Measurements from ENCODE around the gene ATAD2B. TPM values are rescaled to one million over a fixed set of nuclear protein-coding genes. Genes with fewer than 3 reads are reported as not detected.

ATAD2B gene
- total and polyA plus RNA-seq, 12 donors: 3.4 to 26.7 (median 13.8) TPM

DNA sequence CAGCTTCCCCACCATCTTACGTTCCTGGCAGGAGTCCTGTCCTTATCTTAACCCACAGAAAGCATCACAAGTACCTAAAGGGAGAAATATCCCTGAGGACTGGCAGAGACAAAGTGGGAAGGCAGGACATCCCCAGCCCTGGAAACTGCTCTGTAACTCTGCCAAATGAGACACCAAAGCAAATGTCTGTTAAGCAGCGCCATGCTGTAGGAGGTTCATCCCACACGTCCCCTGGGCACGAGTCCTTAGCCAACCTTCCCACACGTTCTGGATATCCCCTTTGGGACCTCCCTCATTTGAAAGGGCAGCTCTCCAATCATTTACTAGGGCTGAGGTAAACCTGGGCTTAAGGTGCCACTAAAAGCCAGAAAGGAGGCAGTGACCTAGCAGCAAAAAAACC, 207.2 kb downstream of the ATAD2B start:
- no peaks in the 10 kb centered on the region for H3K36me3 ChIP-seq (replicated peaks in 1 of 2)
- no peak overlapping the region for H3K27ac ChIP-seq
- peaks cover 0 to 10% (median 0%) of the 10 kb centered on the region in 3 donors for H3K9me3 ChIP-seq (replicated peaks in 1 of 3)
- H3K4me3 ChIP-seq: no peak overlapping the region
- no peak for TF ChIP-seq POLR2A (IDR thresholded peaks at IDR 0.05)
- no peak for TF ChIP-seq CTCF (IDR thresholded peaks at IDR 0.05)
- H3K27me3 ChIP-seq: no peaks in the 10 kb centered on the region
- 88 to 93% (median 90%) methylated on average over 5 of the region's 5 CpGs for WGBS, 4 donors
- H3K4me1 ChIP-seq (replicated peaks in 1 of 2): no peaks in the 10 kb centered on the region
- intact Hi-C loops (cut with DNase I): no loop called here
- DNase-seq: no peak

DNA sequence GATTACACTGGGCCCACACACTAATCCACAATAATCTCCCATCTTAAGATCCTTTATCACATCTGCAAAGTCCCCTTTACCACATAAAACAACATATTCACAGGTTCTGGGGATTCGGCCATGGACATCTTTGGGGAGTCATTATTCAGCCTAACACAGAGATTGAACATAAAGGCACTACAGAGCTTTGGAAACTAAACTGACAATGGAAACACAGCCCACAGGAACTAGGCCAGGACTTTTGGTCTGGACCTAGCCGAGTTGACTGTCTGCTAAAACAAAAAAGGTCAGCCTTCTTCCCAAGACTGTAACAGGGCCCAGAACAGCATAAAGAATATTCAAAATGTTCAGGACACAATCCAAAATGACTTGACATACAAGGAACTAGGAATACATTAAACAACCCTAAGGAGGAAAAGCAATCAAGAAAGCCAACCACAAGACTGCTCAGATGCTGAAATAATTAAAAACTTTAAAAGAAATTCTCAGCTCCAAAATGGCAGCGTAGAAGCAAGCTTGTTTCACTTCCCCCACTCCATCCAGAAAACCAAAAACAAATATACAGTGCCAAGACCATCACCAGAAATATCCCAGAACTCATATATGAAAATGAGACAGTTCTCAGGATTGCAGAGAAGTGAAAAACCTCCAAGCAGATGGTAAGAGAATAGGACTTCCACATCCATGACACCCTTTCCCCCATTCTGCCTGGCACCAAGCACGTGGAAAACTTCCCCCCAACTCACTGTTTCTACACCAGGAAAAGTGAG, 207.8 kb downstream of the ATAD2B start:
- Histone ChIP-seq H3K9me3 (replicated peaks in 1 of 3) (peaks cover 0 to 10% (median 0%) of the 10 kb centered on the region in 3 donors), H3K4me1 (replicated peaks in 1 of 2) (no peaks in the 10 kb centered on the region), H3K27ac (no peak overlapping the region), H3K36me3 (replicated peaks in 1 of 2) (no peaks in the 10 kb centered on the region), H3K27me3 (no peaks in the 10 kb centered on the region), H3K4me3 (no peak overlapping the region)
- WGBS, 4 donors: 86 to 96% (median 92%) methylated on average over 4 of the region's 4 CpGs
- no peak for TF ChIP-seq POLR2A (IDR thresholded peaks at IDR 0.05)
- DNase-seq: no peak
- intact Hi-C loops (cut with DNase I): no loop called here

DNA sequence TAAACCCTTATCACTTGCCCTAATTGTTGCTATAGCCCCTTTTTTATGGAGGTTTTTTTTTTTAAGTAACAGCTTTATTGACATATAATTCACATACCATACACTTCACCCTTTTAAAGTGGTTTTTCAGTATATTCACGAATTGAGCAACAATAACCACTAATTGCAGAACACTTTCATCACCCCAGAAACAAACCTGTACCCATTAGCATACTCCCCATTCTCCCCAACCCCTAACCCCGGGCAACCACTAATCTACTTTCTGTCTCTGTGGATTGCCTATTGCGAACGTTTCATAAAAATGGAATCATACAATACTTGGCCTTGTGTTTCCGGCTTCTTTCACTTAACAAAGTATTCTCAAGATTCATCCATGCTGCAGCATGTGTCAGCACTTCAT, 213.6 kb downstream of the ATAD2B start:
- TF ChIP-seq CTCF (IDR thresholded peaks at IDR 0.05) (no peak), POLR2A (IDR thresholded peaks at IDR 0.05) (no peak)
- Histone ChIP-seq H3K36me3 (replicated peaks in 1 of 2) (peaks cover 0 to 3% of the 10 kb centered on the region in 2 donors), H3K27me3 (no peaks in the 10 kb centered on the region), H3K9me3 (replicated peaks in 1 of 3) (no peaks in the 10 kb centered on the region), H3K27ac (no peak overlapping the region), H3K4me1 (replicated peaks in 1 of 2) (peaks cover 0 to 11% of the 10 kb centered on the region in 2 donors), H3K4me3 (no peak overlapping the region)
- WGBS, 4 donors: 77 to 87% (median 84%) methylated on average over 5 of the region's 5 CpGs
- intact Hi-C loops (cut with DNase I): no loop called here
- DNase-seq: no peak

DNA sequence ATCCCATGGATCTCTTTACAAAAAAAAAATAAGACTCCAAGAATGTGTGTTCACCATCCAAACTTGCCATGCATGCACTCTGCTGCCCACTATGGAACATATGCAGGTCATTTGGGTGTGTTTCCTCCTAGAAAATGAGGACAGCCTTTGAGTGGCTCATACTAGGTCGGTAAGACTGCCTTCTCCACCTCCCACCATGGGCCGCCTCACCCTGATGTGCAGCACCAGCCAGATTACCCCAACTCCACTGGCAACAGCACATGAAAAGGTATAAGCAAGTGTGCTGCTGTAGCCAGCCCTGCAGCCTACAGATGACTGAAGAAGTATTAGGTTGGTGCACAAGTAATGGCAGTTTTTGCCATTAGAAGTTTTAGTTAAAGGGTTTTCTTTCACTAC, 214.2 kb downstream of the ATAD2B start:
- Histone ChIP-seq H3K4me3 (no peak overlapping the region), H3K27me3 (no peaks in the 10 kb centered on the region), H3K4me1 (replicated peaks in 1 of 2) (peaks cover 0 to 11% of the 10 kb centered on the region in 2 donors), H3K27ac (no peak overlapping the region), H3K9me3 (replicated peaks in 1 of 3) (no peaks in the 10 kb centered on the region), H3K36me3 (replicated peaks in 1 of 2) (peaks cover 0 to 3% of the 10 kb centered on the region in 2 donors)
- intact Hi-C loops (cut with DNase I): no loop called here
- DNase-seq: no peak
- TF ChIP-seq CTCF (IDR thresholded peaks at IDR 0.05): no peak
- no peak for TF ChIP-seq POLR2A (IDR thresholded peaks at IDR 0.05)
- 78 to 85% (median 81%) methylated on average over 2 of the region's 2 CpGs for WGBS, 4 donors
